ENCODE data around the gene ANXA8. TPM values are rescaled to one million over a fixed set of nuclear protein-coding genes. Genes with fewer than 3 reads are reported as not detected.

Gene ANXA8
- total RNA-seq (2014; rRNA removed; shearing (Covaris generic)), result 0.21 and 0.34 TPM in 2 replicates

GRCh38 chr10:47483923-47484322, at the start of gene ANXA8:
Gene ANXA8 (minus strand): TSS chr10:47484115. CDS start chr10:47483933, 182 bp downstream.

GRCh38 chr10:47523475-47523874, 39.6 kb upstream of the ANXA8 start, which contains the start of gene AGAP9:
Gene AGAP9 (minus strand): TSS chr10:47523638. CDS start chr10:47523526, 112 bp downstream.

GRCh38 chr10:47491600-47491999, 7.7 kb upstream of the ANXA8 start, which contains the start of gene FAM25G:
Gene FAM25G (minus strand): TSS chr10:47491700. CDS start chr10:47491674, 26 bp downstream.

Small RNA genes within 50 kb of the gene (small RNA-seq; reads per million reads assigned to genes)
- gene AL591684.3, result not detected
- gene RNA5SP312, result not detected

Other genes with a start within 250 kb of the ANXA8 start
- not detected in 2 replicates for gene GDF10, start 183.9 kb downstream of the ANXA8 start, total RNA-seq (2014; rRNA removed; shearing (Covaris generic))
- gene GDF2, start 161.7 kb downstream of the ANXA8 start, total RNA-seq (2014; rRNA removed; shearing (Covaris generic)), result not detected in 2 replicates
- not detected in 2 replicates for gene RBP3, start 135.8 kb downstream of the ANXA8 start, total RNA-seq (2014; rRNA removed; shearing (Covaris generic))
- 0.15 and 0.32 TPM in 2 replicates for gene ZNF488, start 99.8 kb downstream of the ANXA8 start, total RNA-seq (2014; rRNA removed; shearing (Covaris generic))
- gene FAM25G, start 7.6 kb upstream of the ANXA8 start, total RNA-seq (2014; rRNA removed; shearing (Covaris generic)), result not detected in 2 replicates
- gene AGAP9, start 39.5 kb upstream of the ANXA8 start, total RNA-seq (2014; rRNA removed; shearing (Covaris generic)), result 4.3 and 4.6 TPM in 2 replicates